GM18951 (cell line): ENCODE measurements around the gene FOXF1.

Source experiments
- POLR2A ChIP-seq: IDR thresholded peaks from 4 replicates; pipeline ENCODE4 v1.6.1; 2011; ENCODE audit warnings: mild to moderate bottlenecking; ENCODE audit not compliant: insufficient read length, insufficient read depth; ENCODE audit errors: extremely low read depth
- in situ Hi-C: fragments of 300-500 bp; cut with MboI; formaldehyde crosslinking; loops from one replicate; pipeline ENCODE4 v1.12.0; 2022; ENCODE audit warnings: low sequenced_read_pairs, mixed read lengths, inconsistent platforms; ENCODE audit not compliant: unreplicated experiment

FOXF1 gene

DNA sequence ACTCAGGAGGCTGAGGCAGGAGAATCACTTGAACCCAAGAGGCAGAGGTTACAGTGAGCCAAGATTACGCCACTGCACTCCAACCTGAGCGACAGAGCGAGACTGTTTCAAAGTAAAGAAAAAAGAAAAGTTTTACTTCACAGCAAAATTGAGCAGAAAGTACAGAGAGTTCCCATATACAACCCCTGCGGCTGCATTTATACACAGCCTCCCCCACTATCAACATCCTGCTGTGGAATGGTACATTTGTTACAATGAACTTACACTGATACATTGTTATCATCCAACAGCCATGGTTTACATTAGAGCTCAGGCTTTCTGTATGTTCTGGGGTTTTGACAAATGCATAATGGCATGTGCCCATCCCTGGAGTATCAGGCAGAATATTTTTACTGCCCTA, 47.3 kb downstream of the FOXF1 start:
- no peak for TF ChIP-seq POLR2A
- in situ Hi-C loops, result loop anchor here (25.0 kb wide), 1 partner anchor 730 kb away; no protein-coding TSS in a partner anchor

DNA sequence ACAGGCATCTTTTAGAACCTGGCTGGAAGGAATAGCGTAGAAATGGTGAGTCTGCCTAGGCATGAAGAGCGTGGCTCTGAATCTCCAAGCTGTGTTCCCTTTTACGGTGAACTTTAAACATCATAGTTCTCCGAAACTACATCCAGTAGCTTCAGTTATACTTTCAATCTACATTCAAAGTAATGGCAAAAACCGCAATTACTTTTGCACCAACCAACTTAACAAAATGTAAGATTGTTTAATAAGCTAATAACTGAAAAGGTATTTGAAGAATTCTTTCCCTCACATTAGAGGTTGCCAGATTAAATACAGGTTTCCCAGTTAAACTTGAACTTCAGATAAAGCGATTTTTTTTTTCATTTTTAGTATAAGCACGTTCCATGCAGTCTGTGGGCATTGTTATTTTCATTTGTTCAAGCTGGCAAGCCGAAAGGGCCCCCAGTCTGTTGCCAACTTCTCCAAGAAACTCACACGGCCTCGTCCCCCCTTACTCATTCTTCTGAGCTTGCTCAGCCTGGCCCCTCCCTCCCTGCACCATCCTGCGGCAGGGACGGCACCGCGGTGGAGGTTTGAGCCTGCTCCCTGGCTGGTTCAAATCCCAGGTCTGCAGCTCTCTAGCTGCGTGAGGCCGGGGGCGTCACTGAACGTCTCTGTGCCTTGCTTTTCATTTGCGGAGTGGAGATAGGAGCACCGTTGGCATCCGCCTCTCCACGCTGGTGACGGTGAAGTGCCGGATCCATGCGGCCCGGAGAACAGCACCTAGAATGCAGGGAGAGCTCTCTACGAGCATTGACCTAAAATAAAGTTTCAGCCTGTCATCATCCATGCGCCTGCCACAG, 48.2 kb downstream of the FOXF1 start:
- no peak for TF ChIP-seq POLR2A
- in situ Hi-C loops, result loop anchor here (25.0 kb wide), 1 partner anchor 729 kb away; no protein-coding TSS in a partner anchor

DNA sequence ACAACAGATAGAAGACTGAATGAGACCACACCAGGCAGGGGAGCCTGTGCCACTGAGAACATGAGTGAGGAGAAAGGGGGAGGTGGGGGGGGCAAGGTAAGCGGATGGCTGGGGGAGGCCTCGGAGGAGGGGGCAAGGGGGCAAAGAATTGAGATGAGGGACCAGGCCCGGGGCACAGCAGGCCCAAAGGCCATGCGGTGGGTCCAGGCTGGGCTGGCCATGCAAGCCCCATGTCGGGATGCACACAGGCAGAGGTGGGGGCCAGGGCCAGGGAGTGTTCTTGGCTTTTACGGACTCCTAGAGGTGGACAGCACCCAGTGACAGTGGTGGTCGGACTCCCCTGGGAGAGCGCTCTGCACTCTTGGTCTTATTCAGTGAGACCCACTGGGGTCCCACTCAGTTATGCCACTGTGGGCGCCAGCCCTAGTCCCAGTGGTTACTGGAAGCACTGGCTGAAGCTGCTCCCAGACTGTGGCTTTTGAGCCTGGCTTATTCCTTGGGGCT, 49.5 kb downstream of the FOXF1 start:
- in situ Hi-C loops, result loop anchor here (10.0 to 25.0 kb wide), 2 partner anchors 505 to 727 kb away; no protein-coding TSS in a partner anchor
- TF ChIP-seq POLR2A, result no peak

DNA sequence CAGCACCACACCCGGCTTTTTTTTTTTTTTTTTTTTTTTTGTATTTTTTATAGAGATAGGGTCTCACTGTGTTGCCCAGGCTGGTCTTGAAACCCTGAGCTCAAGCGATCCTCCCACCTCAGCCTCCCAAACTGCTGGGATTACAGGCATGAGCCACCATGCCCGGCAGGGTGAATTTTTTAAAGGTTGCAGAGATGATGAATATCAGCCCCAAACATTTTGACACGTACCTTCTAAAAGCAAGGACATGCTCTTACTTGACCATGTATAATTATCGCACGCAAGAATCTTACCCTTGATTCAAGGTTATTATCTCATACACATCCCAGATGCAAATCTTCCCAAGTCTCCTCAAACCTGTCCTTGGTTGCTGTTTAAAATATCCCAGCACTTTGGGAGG, 52.0 kb downstream of the FOXF1 start:
- no peak for TF ChIP-seq POLR2A
- in situ Hi-C loops, result loop anchor here (10.0 to 25.0 kb wide), 2 partner anchors 502 to 725 kb away; no protein-coding TSS in a partner anchor

DNA sequence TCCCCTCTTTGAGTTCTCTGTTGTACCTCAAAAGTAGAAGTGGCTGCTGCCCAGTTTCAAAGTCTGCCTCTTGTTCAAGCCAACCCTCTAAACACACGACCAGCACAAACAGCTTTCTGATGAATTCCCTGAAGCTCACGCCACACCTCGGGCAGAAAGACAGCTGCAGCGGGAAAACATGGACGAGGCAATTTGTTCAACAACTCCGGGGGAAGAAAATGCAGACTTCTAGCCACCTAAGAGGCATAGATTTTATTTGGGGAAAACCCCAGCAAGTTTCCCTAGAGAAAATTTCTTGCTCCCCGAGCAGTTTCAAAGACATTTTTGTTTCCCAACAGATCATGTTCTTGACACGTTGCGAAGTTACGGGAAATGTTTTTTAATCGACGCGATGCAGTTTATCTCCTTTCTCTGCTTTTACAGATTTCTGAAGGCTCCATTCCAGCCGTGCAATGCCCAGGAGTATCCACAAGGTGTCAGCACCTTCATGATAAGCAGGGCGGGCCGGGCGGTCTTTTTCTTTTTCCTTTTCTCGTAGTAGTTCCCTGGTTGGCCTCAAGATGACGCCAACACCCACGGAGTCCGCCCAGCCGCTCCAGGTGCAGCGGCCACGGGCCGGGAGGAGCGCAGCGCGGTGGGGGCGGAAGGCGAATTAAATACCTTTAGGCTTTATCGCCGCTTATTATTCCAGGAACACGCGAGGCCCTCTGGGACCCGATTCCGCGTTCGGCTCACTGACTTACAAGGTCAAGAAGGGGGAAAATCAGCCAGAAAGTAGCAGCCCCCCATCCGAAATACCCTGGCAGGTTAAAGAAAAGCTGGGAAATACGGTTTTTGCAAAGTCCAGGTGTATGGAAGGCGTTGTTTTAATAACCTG, 53.4 kb downstream of the FOXF1 start:
- TF ChIP-seq POLR2A, result no peak
- in situ Hi-C loops, result loop anchor here (10.0 to 25.0 kb wide), 2 partner anchors 501 to 724 kb away; no protein-coding TSS in a partner anchor
